GM12878 (cell line): ENCODE results near the gene ZNF436. TPM values are rescaled to one million over a fixed set of nuclear protein-coding genes. Genes with fewer than 3 reads are reported as not detected.

Experiments used
- ATAC-seq: fragments of 200-7000 bp; cut with Tn5 transposase; 3 replicates; pipeline ENCODE4 v1.9.1; 2020; ENCODE audit warnings: mild to moderate bottlenecking, moderate library complexity
- BruUV-seq: library from RNA; stranded (reverse); fragments of 400-500 nt; replicated peaks from 2 replicates; lab custom pipeline; 2021; lab: Mats Ljungman, UMichigan
- CTCF ChIA-PET: fragments of 300-600 bp; sonication (Branson Sonifier 250); formaldehyde crosslinking; extraction: SDS; loops from one replicate; lab custom pipeline; 2021; ENCODE audit warnings: inconsistent platforms; lab: Yijun Ruan, JAX
- POLR2A ChIA-PET: fragments of 350-600 bp; formaldehyde crosslinking; extraction: SDS; loops from one replicate; lab custom pipeline; 2021; ENCODE audit warnings: inconsistent platforms; lab: Charles Lee
- RAD21 ChIA-PET: fragments of 300-600 bp; sonication (Branson Sonifier 250); formaldehyde crosslinking; loops from one replicate; lab custom pipeline; 2023; ENCODE audit warnings: antibody characterized with exemption; ENCODE audit not compliant: unreplicated experiment; lab: Charles Lee
- SMC1A ChIA-PET: fragments of 300-600 bp; sonication (Branson Sonifier 250); formaldehyde crosslinking; loops from one replicate; lab custom pipeline; 2023; ENCODE audit not compliant: unreplicated experiment, uncharacterized antibody; lab: Charles Lee
- DNase-seq: peaks from one replicate; pipeline ENCODE4 v3.0.0-alpha.2; 2011; ENCODE audit warnings: low read depth, low spot score
- FAIRE-seq: peaks from 3 replicates; lab custom pipeline; 2011; peaks lifted over from hg19 to GRCh38; lab: Jason Lieb, UNC
- H2AFZ ChIP-seq: 2 replicates; pipeline ENCODE4 v1.6.0; 2011; ENCODE audit warnings: low read depth, low read length, control low read depth; ENCODE audit not compliant: control insufficient read depth
- H3K27ac ChIP-seq: 2 replicates; pipeline ENCODE4 v1.5.1; 2011; ENCODE audit warnings: control low read depth; ENCODE audit not compliant: control insufficient read depth, insufficient read depth
- H3K27me3 ChIP-seq, 2 experiments: replicated peaks in 1 of 2; 2 replicates each; pipeline versions ENCODE4 v1.6.0 to v1.6.1; 2011; ENCODE audit warnings: low read length in 1 of 2; ENCODE audit not compliant: control insufficient read depth in 2 of 2, insufficient read depth in 2 of 2
- H3K36me3 ChIP-seq, 2 experiments: 2 replicates each; pipeline ENCODE4 v1.5.1; 2011; ENCODE audit warnings: low read length in 1 of 2; ENCODE audit not compliant: control insufficient read depth in 2 of 2, insufficient read depth in 2 of 2
- H3K4me1 ChIP-seq: 2 replicates; pipeline ENCODE4 v1.6.1; 2011; ENCODE audit warnings: mild to moderate bottlenecking, low read length, moderate library complexity, mixed read lengths; ENCODE audit not compliant: control insufficient read depth, insufficient read depth
- H3K4me2 ChIP-seq: 2 replicates; pipeline ENCODE4 v1.6.0; 2011; ENCODE audit warnings: control low read depth; ENCODE audit not compliant: control insufficient read depth, insufficient read depth
- H3K4me3 ChIP-seq: fragments of 200-600 bp; sonication (generic); 2 replicates; pipeline ENCODE4 v1.5.1; 2016
- H3K79me2 ChIP-seq: 2 replicates; pipeline ENCODE4 v1.6.0; 2011; ENCODE audit warnings: low read length; ENCODE audit not compliant: control insufficient read depth, insufficient read depth
- H3K9ac ChIP-seq: 2 replicates; pipeline ENCODE4 v1.8.0; 2011; ENCODE audit warnings: low read length, control low read depth, mixed read lengths; ENCODE audit not compliant: control insufficient read depth, insufficient read depth
- H3K9me3 ChIP-seq: replicated peaks from 3 replicates; pipeline ENCODE4 v1.5.1; 2011; ENCODE audit warnings: mild to moderate bottlenecking, low read length; ENCODE audit not compliant: control insufficient read depth, insufficient read depth
- H4K20me1 ChIP-seq: 2 replicates; pipeline ENCODE4 v1.6.0; 2011; ENCODE audit not compliant: control insufficient read depth, insufficient read depth
- BMI1 ChIP-seq: fragments of 450-650 bp; IDR thresholded peaks from 2 replicates; pipeline ENCODE4 v1.6.1; 2016; ENCODE audit warnings: mild to moderate bottlenecking, moderate library complexity, borderline replicate concordance
- CREB1 ChIP-seq: IDR thresholded peaks from 2 replicates; pipeline ENCODE4 v1.6.1; 2012; ENCODE audit warnings: low read depth, mild to moderate bottlenecking, inconsistent platforms
- E2F8 ChIP-seq: fragments of 450-650 bp; IDR thresholded peaks from 2 replicates; pipeline ENCODE4 v1.6.1; 2018; ENCODE audit warnings: mild to moderate bottlenecking, low read depth, moderate library complexity; ENCODE audit not compliant: partially characterized antibody
- NBN ChIP-seq: fragments of 450-650 bp; IDR thresholded peaks from 2 replicates; pipeline ENCODE4 v1.6.1; 2016
- NFXL1 ChIP-seq: fragments of 450-650 bp; IDR thresholded peaks from 2 replicates; pipeline ENCODE4 v1.6.1; 2017; ENCODE audit warnings: antibody characterized with exemption, mild to moderate bottlenecking, borderline replicate concordance
- RAD21 ChIP-seq: IDR thresholded peaks from 2 replicates; pipeline ENCODE4 v1.6.1; 2011; ENCODE audit warnings: mild to moderate bottlenecking, low read depth, low read length, moderate library complexity; ENCODE audit not compliant: insufficient read depth
- RB1 ChIP-seq: fragments of 450-650 bp; formaldehyde crosslinking; IDR thresholded peaks from 2 replicates; pipeline ENCODE4 v1.6.1; 2017; ENCODE audit warnings: mild to moderate bottlenecking, borderline replicate concordance
- RELB ChIP-seq: fragments of 450-650 bp; IDR thresholded peaks from 2 replicates; pipeline ENCODE4 v1.6.1; 2017; ENCODE audit warnings: low read depth, mild to moderate bottlenecking, moderate library complexity
- SPI1 ChIP-seq: IDR thresholded peaks from 2 replicates; pipeline ENCODE4 v1.6.1; 2011; ENCODE audit warnings: low read depth, mild to moderate bottlenecking, low read length, moderate library complexity, borderline replicate concordance; ENCODE audit not compliant: insufficient read depth
- WRNIP1 ChIP-seq: IDR thresholded peaks from 2 replicates; pipeline ENCODE4 v1.6.1; 2011; ENCODE audit warnings: low read depth, low read length, improper control_type of control experiment, borderline replicate concordance
- WGBS: methylation state at CpG from one replicate; pipeline ENCODE4 v1.1.6; 2016; ENCODE audit warnings: low lambda C conversion rate; ENCODE audit not compliant: insufficient replicate concordance, insufficient coverage; ENCODE audit errors: missing lambda C conversion rate; 5-methylcytosine and 5-hydroxymethylcytosine counted together
- in situ Hi-C: fragments of 300-500 bp; cut with MboI; formaldehyde crosslinking; loops from 9 replicates; pipeline ENCODE4 v1.14.3; 2018; ENCODE audit warnings: mixed read lengths
- intact Hi-C: fragments of 100-400 bp; cut with micrococcal nuclease; formaldehyde crosslinking; loops from one replicate; pipeline ENCODE4 v1.14.2; 2022; ENCODE audit not compliant: unreplicated experiment
- polyA plus RNA-seq, 11 experiments: library from polyadenylated mRNA; depleted of rRNA in 4 of 11; unstranded in 6 of 11; stranded (reverse) in 5 of 11; fragments of >200 nt; fragmentation: Nextera tagmentation in 4 of 11; fragmentation: Illumina TruSeq in 1 of 11; extraction: Ambion mirVana in 4 of 11; extraction: Trizol in 1 of 11; gene quantifications; 1 replicate in 1 of 11; 2 replicates in 10 of 11; pipeline versions ENCODE4 v1.2.1 to v1.2.3, GENCODE V29; 2011 to 2016; ENCODE audit warnings: inconsistent platforms in 2 of 11, missing spikeins in 2 of 11, low read depth in 1 of 11
- total RNA-seq, 4 experiments: library from RNA; depleted of rRNA in 3 of 4; stranded (reverse); fragments of >200 nt in 3 of 4; fragmentation: Illumina TruSeq in 1 of 4; extraction: Trizol in 1 of 4; gene quantifications; 2 replicates each; pipeline versions ENCODE4 v1.2.1 to v1.2.3, GENCODE V29; 2013 to 2021

ZNF436 gene
- total and polyA plus RNA-seq, 10 of the 15 experiments (the other 5 are each of a cell fraction or from before 2014, with no cell fraction given): 0.85 to 4.7 (median 3.0) TPM

- POLR2A ChIA-PET: interaction anchor here (1.0 kb wide), 1 partner anchor 9 kb away, joined by 3 read pairs; no protein-coding TSS in a partner anchor
- no peak for TF ChIP-seq CREB1
- no peak overlapping the region for H3K9ac ChIP-seq
Observed at GRCh38 chr1:23358310-23358875, 11.2 kb downstream of the ZNF436 start.

GRCh38 chr1:23357138-23357908 lies 12.3 kb downstream of the ZNF436 start:
- ChIA-PET CTCF (interaction anchor here (1.5 kb wide), 1 partner anchor 38 kb away, joined by 3 read pairs; no protein-coding TSS in a partner anchor), SMC1A (interaction anchor here (0.9 to 1.2 kb wide), 2 partner anchors 11 to 27 kb away, joined by 3 to 4 read pairs; no protein-coding TSS in a partner anchor), RAD21 (interaction anchor here (0.6 kb wide), 1 partner anchor 28 kb away, joined by 3 read pairs; no protein-coding TSS in a partner anchor), POLR2A (interaction anchor here (1.0 to 1.1 kb wide), 3 partner anchors 8 to 11 kb away, joined by 3 read pairs; no protein-coding TSS in a partner anchor)
- no peaks in the 10 kb centered on the region for H3K27me3 ChIP-seq
- no peaks in the 10 kb centered on the region for H3K79me2 ChIP-seq
- H3K4me2 ChIP-seq: no peak overlapping the region
- H2AFZ ChIP-seq: no peak overlapping the region
- H4K20me1 ChIP-seq: no peaks in the 10 kb centered on the region
- DNase-seq: no peak
- intact Hi-C loops (no loop called here), in situ Hi-C loops (no loop called here)
- peaks cover 18% of the 10 kb centered on the region for H3K9me3 ChIP-seq
- no peak overlapping the region for H3K4me3 ChIP-seq
- BruUV-seq: no TSS peak
- no peak for FAIRE-seq
- H3K9ac ChIP-seq: no peak overlapping the region
- 68% methylated on average over 3 of the region's 3 CpGs for WGBS
- H3K4me1 ChIP-seq: no peaks in the 10 kb centered on the region
- H3K36me3 ChIP-seq: peaks cover 0 to 2% of the 10 kb centered on the region in 2 experiments; a peak in 2 of 4 replicates
- no peak overlapping the region for H3K27ac ChIP-seq
- ATAC-seq: no peak
- TF ChIP-seq NFXL1: no peak
- no peak for TF ChIP-seq BMI1
- TF ChIP-seq SPI1: no peak
- TF ChIP-seq RB1: no peak
- TF ChIP-seq E2F8: no peak
- no peak for TF ChIP-seq RAD21
- no peak for TF ChIP-seq NBN
- TF ChIP-seq WRNIP1: no peak
- no peak for TF ChIP-seq RELB

More at GRCh38 chr1:23358310-23358875, 11.2 kb downstream of the ZNF436 start:
- Histone ChIP-seq H3K79me2 (no peaks in the 10 kb centered on the region), H3K27ac (no peak overlapping the region), H2AFZ (no peak overlapping the region), H3K4me3 (no peak overlapping the region), H4K20me1 (no peaks in the 10 kb centered on the region), H3K36me3 (peaks cover 0 to 9% of the 10 kb centered on the region in 2 experiments; a peak in 2 of 4 replicates), H3K9me3 (peaks cover 25% of the 10 kb centered on the region), H3K4me2 (no peak overlapping the region), H3K4me1 (no peaks in the 10 kb centered on the region), H3K27me3 (no peaks in the 10 kb centered on the region)
- ChIA-PET RAD21 (interaction anchor here (0.6 kb wide), 1 partner anchor 29 kb away, joined by 3 read pairs; no protein-coding TSS in a partner anchor), CTCF (interaction anchor here (0.6 to 1.5 kb wide), 2 partner anchors 13 to 39 kb away, joined by 3 read pairs; no protein-coding TSS in a partner anchor), SMC1A (no interaction called here)
- no peak for FAIRE-seq
- in situ Hi-C loops (no loop called here), intact Hi-C loops (no loop called here)
- DNase-seq: no peak
- WGBS: 80% methylated on average over 3 of the region's 3 CpGs
- BruUV-seq: no TSS peak
- ATAC-seq: no peak
